ENCODE measurements around the gene RANBP17.

GRCh38 chr5:171275841-171276544 lies 414.2 kb downstream of the RANBP17 start:
- TF ChIP-seq CTCF (IDR thresholded peaks at IDR 0.05) (no peak), POLR2A (IDR thresholded peaks at IDR 0.05) (no peak), EP300 (IDR thresholded peaks at IDR 0.05; ENCODE audit: low read depth) (no peak), POLR2AphosphoS5 (IDR thresholded peaks at IDR 0.05) (no peak)
